ENCODE results near the gene YWHAH. TPM values are rescaled to one million over a fixed set of nuclear protein-coding genes. Genes with fewer than 3 reads are reported as not detected.

The YWHAH gene
- total and polyA plus RNA-seq, 2 of the 8 experiments (the other 6 are each of a cell fraction or from before 2014, with no cell fraction given): 146 to 247 TPM

GRCh38 chr22:31920306-31920705 lies 24.0 kb upstream of the YWHAH start (continued):
- TF ChIP-seq CHD7 (IDR thresholded peaks at IDR 0.05; ENCODE audit: insufficient replicate concordance, low read length): no peak
- TF ChIP-seq RNF2 (IDR thresholded peaks at IDR 0.05; ENCODE audit: borderline replicate concordance, low read depth, low read length, missing control alignments, poor library complexity, severe bottlenecking): no peak
- no peak for TF ChIP-seq SAP30 (IDR thresholded peaks at IDR 0.05; ENCODE audit: insufficient read depth, insufficient replicate concordance, low read length)

All from H1 (cell line).